ENCODE results near the gene WDR89.

WDR89 gene

GRCh38 chr14:63633801-63634200 is 7.9 kb downstream of the WDR89 start:
- Histone ChIP-seq H3K79me2 (ENCODE audit: insufficient read depth, low read length) (peaks cover 71% of the 10 kb centered on the region), H3K36me3 (ENCODE audit: insufficient read depth, low read length) (no peaks in the 10 kb centered on the region)

GRCh38 chr14:63632932-63633514 is 8.6 kb downstream of the WDR89 start:
- peaks cover 7% of the 10 kb centered on the region for H3K4me1 ChIP-seq (ENCODE audit: insufficient read depth, low read length, poor library complexity, severe bottlenecking)
- H3K79me2 ChIP-seq (ENCODE audit: insufficient read depth, low read length): peaks cover 63% of the 10 kb centered on the region
- H3K9me2 ChIP-seq (replicated peaks; ENCODE audit: low read depth, low read length): no peaks in the 10 kb centered on the region
- H3K36me3 ChIP-seq (ENCODE audit: insufficient read depth, low read length): no peaks in the 10 kb centered on the region
- H3K4me3 ChIP-seq (ENCODE audit: low read length, poor library complexity, severe bottlenecking): no peak overlapping the region
- H3K9me3 ChIP-seq (ENCODE audit: insufficient read depth, low read depth, low read length): no peaks in the 10 kb centered on the region
- H4K20me1 ChIP-seq (ENCODE audit: insufficient read depth, low read length, poor library complexity, severe bottlenecking): peaks cover 13% of the 10 kb centered on the region
- peak overlapping the region; percentile 45 for H3K4me2 ChIP-seq (ENCODE audit: low read depth, low read length, poor library complexity, severe bottlenecking)
- H2AFZ ChIP-seq (ENCODE audit: low read length): no peak overlapping the region
- no peaks in the 10 kb centered on the region for H3K27me3 ChIP-seq (ENCODE audit: insufficient read depth, low read length, poor library complexity, severe bottlenecking)
- H3F3A ChIP-seq (ENCODE audit: low read depth): peaks cover 4% of the 10 kb centered on the region; the same call in 1 of the 2 replicates
- H3K9ac ChIP-seq (ENCODE audit: low read depth, low read length, poor library complexity, severe bottlenecking): no peak overlapping the region
- no peak for TF ChIP-seq EZH2phosphoT487 (IDR thresholded peaks at IDR 0.05; ENCODE audit: borderline replicate concordance)
- peak; percentile 78 for TF ChIP-seq CTCF (conservative IDR thresholded peaks at IDR 0.05; ENCODE audit: low read length)

More at GRCh38 chr14:63633801-63634200, 7.9 kb downstream of the WDR89 start:
- Histone ChIP-seq H3F3A (ENCODE audit: low read depth) (peaks cover 4% of the 10 kb centered on the region; the same call in 1 of the 2 replicates), H4K20me1 (ENCODE audit: insufficient read depth, low read length, poor library complexity, severe bottlenecking) (peaks cover 15% of the 10 kb centered on the region), H3K4me1 (ENCODE audit: insufficient read depth, low read length, poor library complexity, severe bottlenecking) (peaks cover 11% of the 10 kb centered on the region), H3K9me2 (replicated peaks; ENCODE audit: low read depth, low read length) (no peaks in the 10 kb centered on the region), H3K4me3 (ENCODE audit: low read length, poor library complexity, severe bottlenecking) (no peak overlapping the region), H3K27me3 (ENCODE audit: insufficient read depth, low read length, poor library complexity, severe bottlenecking) (no peaks in the 10 kb centered on the region), H3K9me3 (ENCODE audit: insufficient read depth, low read depth, low read length) (no peaks in the 10 kb centered on the region), H3K9ac (ENCODE audit: low read depth, low read length, poor library complexity, severe bottlenecking) (no peak overlapping the region), H2AFZ (ENCODE audit: low read length) (no peak overlapping the region), H3K4me2 (ENCODE audit: low read depth, low read length, poor library complexity, severe bottlenecking) (peak overlapping the region; percentile 45)
- TF ChIP-seq EZH2phosphoT487 (IDR thresholded peaks at IDR 0.05; ENCODE audit: borderline replicate concordance) (no peak), CTCF (conservative IDR thresholded peaks at IDR 0.05; ENCODE audit: low read length) (peak; percentile 53)

- no peak overlapping the region for H3K4me3 ChIP-seq (ENCODE audit: low read length, poor library complexity, severe bottlenecking)
- no peaks in the 10 kb centered on the region for H3K9me2 ChIP-seq (replicated peaks; ENCODE audit: low read depth, low read length)
- no peak overlapping the region for H2AFZ ChIP-seq (ENCODE audit: low read length)
- H3K4me2 ChIP-seq (ENCODE audit: low read depth, low read length, poor library complexity, severe bottlenecking): no peak overlapping the region
- no peaks in the 10 kb centered on the region for H3K9me3 ChIP-seq (ENCODE audit: insufficient read depth, low read depth, low read length)
- H3K4me1 ChIP-seq (ENCODE audit: insufficient read depth, low read length, poor library complexity, severe bottlenecking): no peaks in the 10 kb centered on the region
- no peaks in the 10 kb centered on the region for H3K27me3 ChIP-seq (ENCODE audit: insufficient read depth, low read length, poor library complexity, severe bottlenecking)
- H3K9ac ChIP-seq (ENCODE audit: low read depth, low read length, poor library complexity, severe bottlenecking): no peak overlapping the region
- peaks cover 25% of the 10 kb centered on the region; the same call in 1 of the 2 replicates for H3K79me2 ChIP-seq (ENCODE audit: insufficient read depth, low read length)
- peaks cover 6% of the 10 kb centered on the region; the same call in 1 of the 2 replicates for H3K36me3 ChIP-seq (ENCODE audit: insufficient read depth, low read length)
- H4K20me1 ChIP-seq (ENCODE audit: insufficient read depth, low read length, poor library complexity, severe bottlenecking): peaks cover 4% of the 10 kb centered on the region
- TF ChIP-seq EZH2phosphoT487 (IDR thresholded peaks at IDR 0.05; ENCODE audit: borderline replicate concordance) (no peak), CTCF (conservative IDR thresholded peaks at IDR 0.05; ENCODE audit: low read length) (no peak)
- no peaks in the 10 kb centered on the region for H3F3A ChIP-seq (ENCODE audit: low read depth)
Observed at GRCh38 chr14:63624701-63625100, 17.0 kb downstream of the WDR89 start.
